Peyer's patch (tissue), 4 donors: Measurements from ENCODE around the gene MYOM3.

Experiments
- POLR2A ChIP-seq, 2 donors: fragments of 450-650 bp; IDR thresholded peaks; one replicate each; pipeline ENCODE4 v1.5.1; 2017; ENCODE audit warnings: antibody characterized with exemption in 2 of 2, mild to moderate bottlenecking in 2 of 2, moderate library complexity in 2 of 2
- TF ChIP-seq, protein P1 (sequence below), 6 experiments: fragments of 450-650 bp in 4 of 6; fragments of 200-600 bp in 2 of 6; sonication (generic) in 1 of 6; IDR thresholded peaks; one replicate each; pipeline ENCODE4 v1.5.1; 2017 to 2019; ENCODE audit warnings: antibody characterized with exemption in 6 of 6, mild to moderate bottlenecking in 3 of 6, moderate library complexity in 1 of 6

DNA sequence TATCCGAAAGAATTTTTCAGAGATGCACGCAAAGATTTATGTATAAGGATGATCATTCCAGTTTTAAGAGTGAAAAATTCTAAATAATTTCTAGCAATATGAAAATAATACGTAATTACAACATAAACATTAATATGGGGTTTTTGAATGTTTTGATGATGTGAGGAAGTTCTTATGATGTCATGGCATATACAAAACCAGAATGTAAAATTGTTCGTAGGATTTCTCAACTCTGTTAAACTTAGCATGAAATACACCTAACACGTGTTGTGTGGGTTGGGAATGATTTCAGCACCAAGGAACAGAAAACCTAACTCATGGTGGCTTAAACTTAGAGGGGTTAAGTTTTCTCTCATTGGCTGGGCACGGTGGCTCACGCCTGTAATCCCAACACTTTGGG lies 62.2 kb downstream of the MYOM3 start:
- TF ChIP-seq, protein P1, sequence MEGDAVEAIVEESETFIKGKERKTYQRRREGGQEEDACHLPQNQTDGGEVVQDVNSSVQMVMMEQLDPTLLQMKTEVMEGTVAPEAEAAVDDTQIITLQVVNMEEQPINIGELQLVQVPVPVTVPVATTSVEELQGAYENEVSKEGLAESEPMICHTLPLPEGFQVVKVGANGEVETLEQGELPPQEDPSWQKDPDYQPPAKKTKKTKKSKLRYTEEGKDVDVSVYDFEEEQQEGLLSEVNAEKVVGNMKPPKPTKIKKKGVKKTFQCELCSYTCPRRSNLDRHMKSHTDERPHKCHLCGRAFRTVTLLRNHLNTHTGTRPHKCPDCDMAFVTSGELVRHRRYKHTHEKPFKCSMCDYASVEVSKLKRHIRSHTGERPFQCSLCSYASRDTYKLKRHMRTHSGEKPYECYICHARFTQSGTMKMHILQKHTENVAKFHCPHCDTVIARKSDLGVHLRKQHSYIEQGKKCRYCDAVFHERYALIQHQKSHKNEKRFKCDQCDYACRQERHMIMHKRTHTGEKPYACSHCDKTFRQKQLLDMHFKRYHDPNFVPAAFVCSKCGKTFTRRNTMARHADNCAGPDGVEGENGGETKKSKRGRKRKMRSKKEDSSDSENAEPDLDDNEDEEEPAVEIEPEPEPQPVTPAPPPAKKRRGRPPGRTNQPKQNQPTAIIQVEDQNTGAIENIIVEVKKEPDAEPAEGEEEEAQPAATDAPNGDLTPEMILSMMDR (IDR thresholded peaks at IDR 0.05) = no peak
- no peak for TF ChIP-seq POLR2A (IDR thresholded peaks at IDR 0.05)
